ENCODE data around the gene CHST5. TPM values are rescaled to one million over a fixed set of nuclear protein-coding genes. Genes with fewer than 3 reads are reported as not detected.

CHST5 gene
- total and polyA plus RNA-seq, 2 of the 13 experiments (the other 11 are each of a cell fraction or from before 2014, with no cell fraction given) = 0.05 TPM; not detected in 1

GRCh38 chr16:75555213-75555706 lies 19.4 kb upstream of the CHST5 start (continued):
- TF ChIP-seq NFAT5 (CRISPR knock-in tag; IDR thresholded peaks at IDR 0.05) = no peak
- TF ChIP-seq ZNF432 (CRISPR knock-in tag; IDR thresholded peaks at IDR 0.05; ENCODE audit: borderline replicate concordance) = no peak
- TF ChIP-seq ZNF33A (CRISPR knock-in tag; IDR thresholded peaks at IDR 0.05; ENCODE audit: borderline replicate concordance) = no peak
- no peak for TF ChIP-seq ZNF562 (CRISPR knock-in tag; IDR thresholded peaks at IDR 0.05; ENCODE audit: borderline replicate concordance)
- peak; percentile 86 for TF ChIP-seq DRAP1 (CRISPR knock-in tag; IDR thresholded peaks at IDR 0.05)
- TF ChIP-seq ZNF781 (CRISPR knock-in tag; IDR thresholded peaks at IDR 0.05; ENCODE audit: borderline replicate concordance, not compliant biosample characterization) = peak; percentile 36
- no peak for TF ChIP-seq MAF1 (CRISPR knock-in tag; IDR thresholded peaks at IDR 0.05; ENCODE audit: borderline replicate concordance)
- no peak for TF ChIP-seq ZNF350 (CRISPR knock-in tag; IDR thresholded peaks at IDR 0.05; ENCODE audit: borderline replicate concordance, low read depth)
- no peak for TF ChIP-seq ZNF841 (CRISPR knock-in tag; IDR thresholded peaks at IDR 0.05; ENCODE audit: borderline replicate concordance)
- no peak for TF ChIP-seq CENPT (CRISPR knock-in tag; IDR thresholded peaks at IDR 0.05; ENCODE audit: low read depth)
- TF ChIP-seq MIXL1 (CRISPR knock-in tag; IDR thresholded peaks at IDR 0.05) = peak; percentile 14; the same call in 1 of the 2 replicates
- peak; percentile 83 for TF ChIP-seq GATAD1 (CRISPR knock-in tag; IDR thresholded peaks at IDR 0.05)
- no peak for TF ChIP-seq ZBTB37 (CRISPR knock-in tag; IDR thresholded peaks at IDR 0.05)
- TF ChIP-seq ZNF577 (CRISPR knock-in tag; IDR thresholded peaks at IDR 0.05; ENCODE audit: borderline replicate concordance, low read depth) = no peak
- TF ChIP-seq MLLT10 (CRISPR knock-in tag; IDR thresholded peaks at IDR 0.05) = no peak
- TF ChIP-seq NKX3-1 (CRISPR knock-in tag; IDR thresholded peaks at IDR 0.05) = no peak
- no peak for TF ChIP-seq PPARG (CRISPR knock-in tag; conservative IDR thresholded peaks at IDR 0.05)
- no peak for TF ChIP-seq NFIB (CRISPR knock-in tag; IDR thresholded peaks at IDR 0.05; ENCODE audit: borderline replicate concordance)
- TF ChIP-seq ARID4A (CRISPR knock-in tag; IDR thresholded peaks at IDR 0.05; ENCODE audit: borderline replicate concordance) = no peak

Measured in HepG2 (cell line).